ENCODE results near the gene RBP5. TPM values are rescaled to one million over a fixed set of nuclear protein-coding genes. Genes with fewer than 3 reads are reported as not detected.

The RBP5 gene
- total RNA-seq, 2 experiments from 2014 or later: not detected

DNA sequence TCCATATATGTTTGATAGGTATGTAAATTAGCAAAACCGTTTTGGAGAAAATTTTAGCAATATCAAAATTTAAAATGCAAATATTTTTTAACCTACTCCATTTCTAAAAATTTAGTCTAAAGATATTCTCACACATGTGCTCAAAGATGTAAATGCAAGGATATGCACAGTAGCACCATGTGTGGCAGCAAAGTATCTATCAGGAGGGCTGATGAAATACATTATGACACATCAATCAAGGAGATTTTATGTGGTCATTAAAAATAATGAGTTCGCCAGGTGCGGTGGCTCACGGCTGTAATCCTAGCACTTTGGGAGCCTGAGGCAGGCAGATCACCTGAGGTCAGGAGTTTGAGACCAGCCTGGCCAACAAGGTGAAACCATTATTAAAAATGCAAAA lies 28.4 kb downstream of the RBP5 start:
- Mint-ChIP-seq H3K27ac (no peak overlapping the region), H3K27me3 (no peaks in the 10 kb centered on the region), H3K9me3 (ENCODE audit: low read depth) (no peaks in the 10 kb centered on the region), H3K36me3 (ENCODE audit: low read depth) (peaks cover 11% of the 10 kb centered on the region), H3K4me1 (no peaks in the 10 kb centered on the region), H3K4me3 (no peak overlapping the region)
- no peak for DNase-seq
- ChIA-PET CTCF (no interaction called here), POLR2A (no interaction called here)
- ATAC-seq: no peak
- intact Hi-C loops (cut with DNase I, micrococcal nuclease): loop anchor here in 1 of 2 experiments (10.0 kb wide), 1 partner anchor 375 kb away; the partner anchor contains the start of gene COPS7A

- Mint-ChIP-seq H3K9me3 (ENCODE audit: low read depth) (no peaks in the 10 kb centered on the region), H3K4me3 (no peak overlapping the region), H3K27me3 (no peaks in the 10 kb centered on the region), H3K4me1 (no peaks in the 10 kb centered on the region), H3K36me3 (ENCODE audit: low read depth) (peaks cover 11% of the 10 kb centered on the region), H3K27ac (no peak overlapping the region)
- intact Hi-C loops (cut with DNase I, micrococcal nuclease): no loop called here
- ATAC-seq (no peak), DNase-seq (no peak)
- CTCF ChIA-PET: interaction anchor here (0.6 to 0.9 kb wide), 2 partner anchors 9 to 176 kb away, joined by 3 read pairs; no protein-coding TSS in a partner anchor
- POLR2A ChIA-PET: no interaction called here
Measured at GRCh38 chr12:7099290-7099996, 29.2 kb downstream of the RBP5 start.

DNA sequence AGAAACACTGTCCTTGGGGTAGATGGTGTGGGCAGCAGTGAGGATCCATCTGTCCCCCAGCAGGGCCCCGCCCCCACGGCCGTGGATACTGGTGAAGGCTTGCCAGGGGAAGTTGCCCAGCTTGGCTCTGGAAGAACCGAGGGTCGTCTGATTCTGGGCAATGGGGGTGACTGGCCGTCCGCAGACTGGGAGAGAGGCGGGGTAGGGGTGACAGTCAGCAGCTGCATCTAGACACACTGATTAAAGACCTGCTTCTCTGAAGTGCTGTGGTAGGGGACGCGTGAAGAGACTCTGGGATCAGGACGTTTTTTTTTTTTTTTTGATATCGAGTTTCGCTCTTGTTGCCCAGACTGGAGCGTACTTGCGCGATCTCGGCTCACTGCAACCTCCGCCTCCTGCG lies 31.7 kb downstream of the RBP5 start:
- intact Hi-C loops (cut with DNase I, micrococcal nuclease): no loop called here
- Mint-ChIP-seq H3K4me1 (peaks cover 5% of the 10 kb centered on the region), H3K27me3 (no peaks in the 10 kb centered on the region), H3K36me3 (ENCODE audit: low read depth) (peaks cover 7% of the 10 kb centered on the region), H3K27ac (no peak overlapping the region), H3K9me3 (ENCODE audit: low read depth) (no peaks in the 10 kb centered on the region), H3K4me3 (no peak overlapping the region)
- DNase-seq (no peak), ATAC-seq (no peak)
- CTCF ChIA-PET: interaction anchor here (2.2 kb wide), 1 partner anchor 48 kb away, joined by 7 read pairs; no protein-coding TSS in a partner anchor
- POLR2A ChIA-PET: no interaction called here

- ChIA-PET POLR2A (no interaction called here), CTCF (interaction anchor here (1.1 to 2.2 kb wide), 3 partner anchors 12 to 97 kb away, joined by 3 to 7 read pairs (median 4); no protein-coding TSS in a partner anchor)
- Mint-ChIP-seq H3K27me3 (no peaks in the 10 kb centered on the region), H3K4me3 (no peak overlapping the region), H3K36me3 (ENCODE audit: low read depth) (peaks cover 7% of the 10 kb centered on the region), H3K27ac (no peak overlapping the region), H3K9me3 (ENCODE audit: low read depth) (no peaks in the 10 kb centered on the region), H3K4me1 (peaks cover 6% of the 10 kb centered on the region)
- DNase-seq (no peak), ATAC-seq (no peak)
- intact Hi-C loops (cut with DNase I, micrococcal nuclease): no loop called here
Measured at GRCh38 chr12:7096006-7096932, 32.4 kb downstream of the RBP5 start.

DNA sequence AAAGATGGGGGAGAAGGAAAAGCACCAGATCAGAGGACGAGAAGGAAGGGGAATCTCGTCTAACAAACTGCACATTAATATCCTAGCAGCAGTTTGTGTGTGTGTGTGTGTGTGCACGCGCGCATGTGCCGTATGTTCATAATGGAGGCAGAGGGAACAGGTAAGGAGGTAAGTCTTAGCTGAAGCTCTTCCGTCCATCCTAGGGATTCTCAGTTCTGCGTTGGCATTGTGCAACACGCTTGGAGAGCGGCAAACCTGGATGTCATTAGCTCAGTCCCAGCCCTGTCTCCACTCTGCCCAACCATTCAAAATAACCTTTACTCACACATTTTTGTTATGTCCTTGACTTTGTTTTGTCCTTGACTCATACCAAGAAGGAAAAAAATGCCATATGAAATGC lies 34.8 kb downstream of the RBP5 start:
- Mint-ChIP-seq H3K9me3 (ENCODE audit: low read depth) (no peaks in the 10 kb centered on the region), H3K36me3 (ENCODE audit: low read depth) (peaks cover 7% of the 10 kb centered on the region), H3K27me3 (no peaks in the 10 kb centered on the region), H3K4me3 (no peak overlapping the region), H3K27ac (no peak overlapping the region), H3K4me1 (peaks cover 6% of the 10 kb centered on the region)
- intact Hi-C loops (cut with DNase I, micrococcal nuclease): no loop called here
- ChIA-PET CTCF (interaction anchor here (0.7 to 1.6 kb wide), 3 partner anchors 15 to 169 kb away, joined by 3 to 8 read pairs (median 4); partner anchors contain the start of gene C1RL), POLR2A (no interaction called here)
- ATAC-seq (no peak), DNase-seq (no peak)

DNA sequence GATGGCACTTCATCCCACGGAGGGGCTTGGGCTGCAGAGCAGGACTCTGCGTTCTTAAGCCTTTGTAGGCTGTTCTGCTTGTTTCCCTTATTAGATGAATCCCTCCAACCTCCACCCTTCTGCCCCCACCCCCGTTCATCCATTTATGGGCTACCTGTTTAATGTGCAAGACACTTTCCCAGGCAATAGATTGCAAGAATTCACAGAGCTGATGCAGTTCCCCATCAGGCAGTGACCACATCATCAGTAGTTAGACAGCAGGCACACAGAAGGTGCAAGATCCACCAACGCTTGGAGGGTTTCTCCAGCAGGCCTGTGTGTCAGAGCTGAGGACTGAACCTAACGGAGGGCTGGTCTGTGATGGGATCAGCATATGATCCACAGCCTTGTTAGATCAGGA lies 35.2 kb downstream of the RBP5 start:
- ATAC-seq (no peak), DNase-seq (no peak)
- Mint-ChIP-seq H3K4me3 (no peak overlapping the region), H3K36me3 (ENCODE audit: low read depth) (peaks cover 5% of the 10 kb centered on the region), H3K27ac (no peak overlapping the region), H3K4me1 (peaks cover 6% of the 10 kb centered on the region), H3K9me3 (ENCODE audit: low read depth) (no peaks in the 10 kb centered on the region), H3K27me3 (no peaks in the 10 kb centered on the region)
- ChIA-PET POLR2A (no interaction called here), CTCF (interaction anchor here (0.7 to 1.6 kb wide), 5 partner anchors 16 to 168 kb away, joined by 3 to 8 read pairs (median 3); partner anchors contain the start of gene C1RL)
- intact Hi-C loops (cut with DNase I, micrococcal nuclease): no loop called here

DNA sequence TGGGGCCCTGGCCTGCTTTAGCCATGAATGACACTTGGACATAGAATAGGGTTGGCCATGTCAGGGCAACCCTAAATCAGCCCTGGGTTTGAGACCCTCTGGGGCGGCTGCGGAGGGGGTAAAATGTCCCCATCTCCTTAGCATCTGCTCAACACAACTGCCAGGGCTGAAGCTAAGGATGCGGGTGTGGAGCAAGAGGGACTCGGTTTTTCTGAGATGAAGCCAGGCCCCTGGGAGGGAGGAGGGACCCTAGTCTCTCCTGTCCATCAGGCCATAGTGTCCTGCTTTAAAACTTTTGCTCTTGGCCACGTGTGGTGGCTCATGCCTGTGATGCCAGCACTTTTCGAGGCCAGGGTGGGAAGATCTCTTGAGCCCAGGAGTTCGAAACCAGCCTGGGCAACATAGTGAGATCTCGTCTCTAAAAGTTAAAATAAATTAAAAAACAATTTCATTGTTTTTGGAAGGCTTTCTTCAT lies 35.7 kb downstream of the RBP5 start:
- no peak overlapping the region for H3K4me3 Mint-ChIP-seq
- no peaks in the 10 kb centered on the region for H3K36me3 Mint-ChIP-seq (ENCODE audit: low read depth)
- DNase-seq: no peak
- ChIA-PET CTCF (interaction anchor here (0.7 to 1.6 kb wide), 9 partner anchors 18 to 168 kb away, joined by 3 to 8 read pairs (median 3); partner anchors contain the start of gene LPCAT3), POLR2A (no interaction called here)
- no peaks in the 10 kb centered on the region for H3K27me3 Mint-ChIP-seq
- intact Hi-C loops (cut with DNase I, micrococcal nuclease): loop anchor here (1.0 kb wide), 3 partner anchors 75 to 169 kb away; partner anchors contain the start of genes C12orf57 (in 2 of the 2) and LPCAT3 (in 1 of the 2)
- no peak for ATAC-seq
- H3K4me1 Mint-ChIP-seq: peaks cover 6% of the 10 kb centered on the region
- H3K27ac Mint-ChIP-seq: no peak overlapping the region
- no peaks in the 10 kb centered on the region for H3K9me3 Mint-ChIP-seq (ENCODE audit: low read depth)

DNA sequence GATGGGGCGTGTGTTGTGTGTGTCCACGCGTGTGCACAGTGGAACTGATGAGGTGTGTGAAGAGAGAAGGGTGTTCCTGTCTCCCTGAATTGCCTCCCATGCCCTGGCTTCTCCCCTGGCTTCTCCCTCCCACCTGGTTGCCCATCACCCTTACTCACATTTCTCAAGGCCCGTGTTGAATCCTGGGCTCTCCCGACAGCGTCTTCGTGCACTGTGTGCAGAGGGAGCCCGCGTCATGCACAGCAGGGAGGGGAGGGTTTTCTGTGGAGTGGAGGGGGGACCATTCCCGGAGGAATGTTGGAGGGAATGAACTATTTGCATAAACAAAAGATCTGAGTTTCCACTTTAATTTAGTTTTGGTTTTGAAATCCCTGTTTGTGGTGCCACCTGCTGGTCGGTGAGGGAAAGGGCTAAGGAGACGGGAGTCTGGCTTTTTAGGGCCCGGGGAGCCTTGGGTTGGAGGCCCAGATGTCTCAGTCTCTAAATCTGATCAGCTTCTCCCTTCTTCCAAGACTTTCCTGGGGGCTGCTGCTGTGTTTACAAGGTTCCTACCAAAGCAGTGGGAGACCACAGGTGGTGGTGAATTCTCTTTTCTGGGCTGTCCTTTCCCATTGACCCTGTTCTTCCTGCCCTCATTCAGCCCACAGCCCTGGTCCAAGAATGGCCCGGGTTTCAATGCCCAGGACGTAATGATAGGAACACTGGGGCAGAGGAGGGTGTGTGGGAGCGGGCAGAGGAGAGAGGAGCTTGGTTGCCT lies 36.3 kb downstream of the RBP5 start, which contains the start of gene C1R:
TSS of gene C1R (minus strand) at position 217 of the 757 bp plus-strand sequence. CDS start at position 160, 57 bp downstream.
- DNase-seq: peak; percentile 85
- Mint-ChIP-seq H3K27ac (peak within 1 kb of the TSS; percentile 80), H3K4me1 (peaks cover 6% of the 10 kb centered on the region), H3K4me3 (peak within 1 kb of the TSS; percentile 59), H3K36me3 (ENCODE audit: low read depth) (no peaks in the 10 kb centered on the region), H3K9me3 (ENCODE audit: low read depth) (no peaks in the 10 kb centered on the region), H3K27me3 (no peaks in the 10 kb centered on the region)
- peak; percentile 86 for ATAC-seq
- intact Hi-C loops (cut with DNase I, micrococcal nuclease): loop anchor here (1.0 kb wide), 3 partner anchors 74 to 168 kb away; partner anchors contain the start of genes C12orf57 (in 2 of the 2) and LPCAT3 (in 1 of the 2)
- ChIA-PET CTCF (interaction anchor here (0.7 to 1.6 kb wide), 8 partner anchors 19 to 146 kb away, joined by 3 to 5 read pairs (median 3); partner anchors contain the start of gene LPCAT3), POLR2A (no interaction called here)

DNA sequence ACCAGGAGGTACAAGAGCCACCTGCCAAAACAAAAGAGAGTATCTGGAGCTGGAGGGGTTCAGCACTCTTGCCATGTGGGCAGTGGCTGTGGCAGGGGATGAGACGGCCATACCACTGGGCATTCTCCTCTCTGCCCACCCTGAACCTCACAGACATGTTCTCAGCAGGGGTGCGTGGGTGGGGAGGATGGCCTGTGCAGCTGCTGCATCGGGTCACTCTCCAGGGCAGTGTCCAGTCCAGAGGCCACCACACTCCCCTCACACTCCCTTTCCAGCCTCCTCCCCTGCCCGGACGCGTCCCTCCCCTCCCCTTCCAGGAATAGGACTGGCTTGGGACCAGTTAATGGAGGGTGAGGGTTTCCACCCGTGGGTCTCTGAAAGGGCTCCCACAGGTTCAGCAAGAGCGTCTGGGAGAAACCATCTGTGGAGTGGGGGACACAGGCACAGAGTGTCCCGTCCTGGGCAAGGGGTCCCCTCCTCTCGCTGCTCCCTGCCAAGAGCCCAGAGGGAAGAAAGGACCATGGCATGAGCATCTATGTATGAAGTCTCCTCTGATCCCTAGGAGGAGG lies 36.9 kb downstream of the RBP5 start:
- Mint-ChIP-seq H3K36me3 (ENCODE audit: low read depth) (no peaks in the 10 kb centered on the region), H3K4me3 (peak overlapping the region; percentile 59), H3K4me1 (peaks cover 6% of the 10 kb centered on the region), H3K27ac (peak overlapping the region; percentile 80), H3K9me3 (ENCODE audit: low read depth) (no peaks in the 10 kb centered on the region), H3K27me3 (no peaks in the 10 kb centered on the region)
- intact Hi-C loops (cut with DNase I, micrococcal nuclease): loop anchor here (1.0 kb wide), 3 partner anchors 73 to 167 kb away; partner anchors contain the start of genes C12orf57 (in 2 of the 2) and LPCAT3 (in 1 of the 2)
- POLR2A ChIA-PET: no interaction called here
- ATAC-seq: no peak
- CTCF ChIA-PET: interaction anchor here (0.7 to 1.6 kb wide), 8 partner anchors 18 to 146 kb away, joined by 3 to 5 read pairs (median 3); partner anchors contain the start of genes C1RL and LPCAT3
- no peak for DNase-seq

GRCh38 chr12:7091171-7091570 lies 37.5 kb downstream of the RBP5 start:
- ChIA-PET CTCF (interaction anchor here (0.7 to 1.2 kb wide), 6 partner anchors 12 to 139 kb away, joined by 3 to 6 read pairs (median 3); partner anchors contain the start of genes C1RL and LPCAT3), POLR2A (no interaction called here)
- no peak overlapping the region for H3K4me3 Mint-ChIP-seq
- no peak overlapping the region for H3K27ac Mint-ChIP-seq
- peaks cover 6% of the 10 kb centered on the region for H3K4me1 Mint-ChIP-seq
- intact Hi-C loops (cut with DNase I, micrococcal nuclease): no loop called here
- ATAC-seq (no peak), DNase-seq (no peak)
- H3K36me3 Mint-ChIP-seq (ENCODE audit: low read depth): no peaks in the 10 kb centered on the region
- H3K9me3 Mint-ChIP-seq (ENCODE audit: low read depth): no peaks in the 10 kb centered on the region
- no peaks in the 10 kb centered on the region for H3K27me3 Mint-ChIP-seq
